OCI-LY1 (cell line): ENCODE results near the gene POLR2C.

Experiments used
- EZH2 ChIP-seq: fragments of 200-600 bp; sonication (generic), shearing (Covaris generic); IDR thresholded peaks from 2 replicates; pipeline ENCODE4 v1.8.0; 2017; ENCODE audit warnings: borderline replicate concordance, mixed run types, mild to moderate bottlenecking, antibody characterized with exemption, low read length, moderate library complexity, mixed read lengths
- TF ChIP-seq, protein P1 (sequence below): fragments of 200-600 bp; sonication (generic), shearing (Covaris generic); IDR thresholded peaks from 2 replicates; pipeline ENCODE4 v1.5.1; 2017; ENCODE audit warnings: mild to moderate bottlenecking, antibody characterized with exemption, low read length, moderate library complexity, mixed read lengths

DNA sequence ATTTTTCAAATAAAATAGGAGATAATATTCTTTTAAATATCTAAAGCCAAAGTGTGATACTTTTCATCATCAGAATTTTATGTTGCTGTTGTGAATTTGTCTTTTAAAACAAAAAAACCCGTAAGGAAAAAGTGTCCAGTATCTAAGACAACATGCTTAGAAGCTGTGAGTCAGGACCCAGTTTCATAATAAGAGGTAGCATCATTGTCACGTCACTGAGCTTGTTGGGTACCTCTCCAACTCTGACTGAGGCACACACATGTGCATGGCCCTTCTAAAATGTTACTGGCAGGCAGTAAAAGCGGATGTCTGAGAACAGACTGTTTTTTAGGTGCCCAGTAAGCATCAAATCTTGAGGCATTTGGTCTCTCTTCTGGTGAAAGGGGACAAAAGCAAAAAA, 17.8 kb upstream of the POLR2C start:
- TF ChIP-seq EZH2, result no peak
- TF ChIP-seq, protein P1, sequence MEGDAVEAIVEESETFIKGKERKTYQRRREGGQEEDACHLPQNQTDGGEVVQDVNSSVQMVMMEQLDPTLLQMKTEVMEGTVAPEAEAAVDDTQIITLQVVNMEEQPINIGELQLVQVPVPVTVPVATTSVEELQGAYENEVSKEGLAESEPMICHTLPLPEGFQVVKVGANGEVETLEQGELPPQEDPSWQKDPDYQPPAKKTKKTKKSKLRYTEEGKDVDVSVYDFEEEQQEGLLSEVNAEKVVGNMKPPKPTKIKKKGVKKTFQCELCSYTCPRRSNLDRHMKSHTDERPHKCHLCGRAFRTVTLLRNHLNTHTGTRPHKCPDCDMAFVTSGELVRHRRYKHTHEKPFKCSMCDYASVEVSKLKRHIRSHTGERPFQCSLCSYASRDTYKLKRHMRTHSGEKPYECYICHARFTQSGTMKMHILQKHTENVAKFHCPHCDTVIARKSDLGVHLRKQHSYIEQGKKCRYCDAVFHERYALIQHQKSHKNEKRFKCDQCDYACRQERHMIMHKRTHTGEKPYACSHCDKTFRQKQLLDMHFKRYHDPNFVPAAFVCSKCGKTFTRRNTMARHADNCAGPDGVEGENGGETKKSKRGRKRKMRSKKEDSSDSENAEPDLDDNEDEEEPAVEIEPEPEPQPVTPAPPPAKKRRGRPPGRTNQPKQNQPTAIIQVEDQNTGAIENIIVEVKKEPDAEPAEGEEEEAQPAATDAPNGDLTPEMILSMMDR, result no peak
